ENCODE results near the gene CDC42BPA.

The CDC42BPA gene

DNA sequence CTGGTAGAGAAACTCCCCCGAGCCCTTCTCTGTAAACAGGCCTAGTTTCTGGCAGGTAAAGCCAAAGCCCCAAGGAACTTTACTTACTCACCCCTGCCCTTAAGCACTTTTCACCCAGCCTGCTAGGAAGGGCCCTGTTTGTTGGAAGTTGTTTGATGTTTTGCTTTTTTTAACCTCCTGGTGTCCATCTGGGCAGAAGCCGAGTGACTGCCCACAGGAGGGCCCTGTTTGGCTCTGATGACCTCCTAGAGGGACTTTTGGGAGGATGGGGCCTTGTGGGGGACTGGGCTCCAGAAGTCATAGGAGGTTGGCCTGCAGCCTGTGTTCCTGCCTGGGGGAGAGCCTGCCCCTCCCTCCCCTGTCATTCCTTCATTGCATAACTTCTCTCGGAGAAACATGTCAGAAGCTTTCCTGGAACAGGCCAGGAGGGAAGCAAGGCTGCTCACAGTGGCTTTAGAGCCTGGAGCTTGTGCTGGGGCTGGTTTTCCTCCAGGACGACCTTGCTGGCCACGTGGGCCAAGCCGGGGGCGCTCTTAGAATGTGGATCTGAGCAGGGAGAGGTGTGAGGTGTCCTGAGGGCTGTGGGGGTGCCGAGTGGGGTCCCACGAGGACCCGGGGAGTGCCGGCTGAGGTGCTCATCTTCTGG is 344.3 kb downstream of the CDC42BPA start:
- peak overlapping the region; percentile 41 for H3K27ac ChIP-seq (ENCODE audit: low read depth, low read length, severe bottlenecking)
- H3K4me1 ChIP-seq (ENCODE audit: control insufficient read depth, insufficient read depth, low read length, poor library complexity, severe bottlenecking), result peaks cover 13% of the 10 kb centered on the region
- H3K9me3 ChIP-seq (ENCODE audit: control insufficient read depth, low read length), result peaks cover 10% of the 10 kb centered on the region
- no peak overlapping the region for H3K4me3 ChIP-seq (ENCODE audit: extremely low read depth, insufficient read depth, low read length, poor library complexity, severe bottlenecking)
- peaks cover 4% of the 10 kb centered on the region for H3K36me3 ChIP-seq (ENCODE audit: control insufficient read depth, insufficient read depth, low read length)
- WGBS, 2 experiments (ENCODE audit: insufficient coverage in 2 of 2), result 89 to 92% methylated on average over 8 to 9 of the region's 11 CpGs

GRCh38 chr1:226973371-226973897 is 344.9 kb downstream of the CDC42BPA start:
- WGBS, 2 experiments (ENCODE audit: insufficient coverage in 2 of 2), result no CpG with 5 or more reads among the region's 5 CpGs
- Histone ChIP-seq H3K27ac (ENCODE audit: low read depth, low read length, severe bottlenecking) (peak overlapping the region; percentile 41), H3K36me3 (ENCODE audit: control insufficient read depth, insufficient read depth, low read length) (peaks cover 4% of the 10 kb centered on the region)

DNA sequence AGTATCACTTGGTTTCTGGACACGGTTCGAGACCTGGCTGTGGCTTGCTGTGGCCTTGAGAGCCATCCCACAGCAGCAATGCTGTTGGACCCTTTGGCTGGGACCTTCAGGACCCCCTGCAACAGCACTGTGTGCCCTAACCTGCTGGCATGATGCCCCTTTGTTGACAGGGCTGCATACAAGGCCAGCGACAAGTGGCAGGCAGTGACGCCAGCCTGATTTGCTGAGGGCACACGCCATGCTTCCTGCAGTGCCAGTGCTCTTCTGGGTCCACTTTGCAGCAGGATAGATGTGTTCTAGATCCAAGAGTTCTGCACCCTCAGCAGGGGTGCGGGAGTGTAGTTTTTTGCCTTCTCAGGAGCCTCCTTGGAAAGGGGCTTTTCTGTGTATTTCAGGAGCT is 345.4 kb downstream of the CDC42BPA start:
- no peak overlapping the region for H3K27ac ChIP-seq (ENCODE audit: low read depth, low read length, severe bottlenecking)
- 92 to 100% methylated on average over 5 to 6 of the region's 6 CpGs for WGBS, 2 experiments (ENCODE audit: insufficient coverage in 2 of 2)
- H3K4me1 ChIP-seq (ENCODE audit: control insufficient read depth, insufficient read depth, low read length, poor library complexity, severe bottlenecking), result peaks cover 13% of the 10 kb centered on the region
- peaks cover 10% of the 10 kb centered on the region for H3K9me3 ChIP-seq (ENCODE audit: control insufficient read depth, low read length)
- H3K4me3 ChIP-seq (ENCODE audit: extremely low read depth, insufficient read depth, low read length, poor library complexity, severe bottlenecking), result no peak overlapping the region
- peaks cover 4% of the 10 kb centered on the region for H3K36me3 ChIP-seq (ENCODE audit: control insufficient read depth, insufficient read depth, low read length)

More at GRCh38 chr1:226973371-226973897, 344.9 kb downstream of the CDC42BPA start:
- Histone ChIP-seq H3K4me3 (ENCODE audit: extremely low read depth, insufficient read depth, low read length, poor library complexity, severe bottlenecking) (no peak overlapping the region), H3K4me1 (ENCODE audit: control insufficient read depth, insufficient read depth, low read length, poor library complexity, severe bottlenecking) (peaks cover 13% of the 10 kb centered on the region), H3K9me3 (ENCODE audit: control insufficient read depth, low read length) (peaks cover 10% of the 10 kb centered on the region)

GRCh38 chr1:226971765-226972164 is 346.5 kb downstream of the CDC42BPA start:
- WGBS, 2 experiments (ENCODE audit: insufficient coverage in 2 of 2), result 100% methylated on average over 1 of the region's 1 CpG; no CpG with 5 or more reads in 1 of the 2 experiments
- no peak overlapping the region for H3K27ac ChIP-seq (ENCODE audit: low read depth, low read length, severe bottlenecking)
- no peak overlapping the region for H3K4me3 ChIP-seq (ENCODE audit: extremely low read depth, insufficient read depth, low read length, poor library complexity, severe bottlenecking)

DNA sequence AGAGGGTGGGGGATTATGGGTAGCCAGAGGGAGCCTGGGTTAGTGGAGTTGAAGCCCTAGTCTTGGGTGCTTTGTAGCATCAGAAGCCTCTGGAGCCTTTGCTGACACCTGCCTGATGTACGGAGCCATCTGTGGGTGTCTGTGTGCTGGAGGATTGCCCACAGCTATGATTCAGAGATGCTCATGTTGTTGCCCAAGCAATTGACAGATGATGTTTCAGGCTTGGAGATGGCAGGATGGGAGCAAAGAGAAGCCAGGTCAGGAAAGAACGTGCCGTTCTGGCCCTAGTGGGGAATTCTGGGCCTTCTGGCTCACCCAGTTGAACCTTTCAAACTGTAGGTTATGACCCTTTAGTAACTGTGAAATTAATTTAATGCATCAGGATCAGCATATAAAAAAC is 350.6 kb downstream of the CDC42BPA start:
- H3K27ac ChIP-seq (ENCODE audit: low read depth, low read length, severe bottlenecking), result no peak overlapping the region
- no peak overlapping the region for H3K4me3 ChIP-seq (ENCODE audit: extremely low read depth, insufficient read depth, low read length, poor library complexity, severe bottlenecking)
- H3K36me3 ChIP-seq (ENCODE audit: control insufficient read depth, insufficient read depth, low read length), result peaks cover 4% of the 10 kb centered on the region
- no peaks in the 10 kb centered on the region for H3K4me1 ChIP-seq (ENCODE audit: control insufficient read depth, insufficient read depth, low read length, poor library complexity, severe bottlenecking)
- 85 to 100% methylated on average over 3 of the region's 3 CpGs for WGBS, 2 experiments (ENCODE audit: insufficient coverage in 2 of 2)
- H3K9me3 ChIP-seq (ENCODE audit: control insufficient read depth, low read length), result peaks cover 10% of the 10 kb centered on the region

More at GRCh38 chr1:226971765-226972164, 346.5 kb downstream of the CDC42BPA start:
- peaks cover 4% of the 10 kb centered on the region for H3K36me3 ChIP-seq (ENCODE audit: control insufficient read depth, insufficient read depth, low read length)
- peaks cover 13% of the 10 kb centered on the region for H3K4me1 ChIP-seq (ENCODE audit: control insufficient read depth, insufficient read depth, low read length, poor library complexity, severe bottlenecking)
- peaks cover 10% of the 10 kb centered on the region for H3K9me3 ChIP-seq (ENCODE audit: control insufficient read depth, low read length)

GRCh38 chr1:226966683-226967082 is 351.6 kb downstream of the CDC42BPA start:
- H3K4me1 ChIP-seq (ENCODE audit: control insufficient read depth, insufficient read depth, low read length, poor library complexity, severe bottlenecking), result no peaks in the 10 kb centered on the region
- peaks cover 5% of the 10 kb centered on the region for H3K9me3 ChIP-seq (ENCODE audit: control insufficient read depth, low read length)
- 80 to 100% methylated on average over 1 to 3 of the region's 4 CpGs for WGBS, 2 experiments (ENCODE audit: insufficient coverage in 2 of 2)
- H3K27ac ChIP-seq (ENCODE audit: low read depth, low read length, severe bottlenecking), result no peak overlapping the region
- no peak overlapping the region for H3K4me3 ChIP-seq (ENCODE audit: extremely low read depth, insufficient read depth, low read length, poor library complexity, severe bottlenecking)
- no peaks in the 10 kb centered on the region for H3K36me3 ChIP-seq (ENCODE audit: control insufficient read depth, insufficient read depth, low read length)

GRCh38 chr1:226965581-226966440 is 352.5 kb downstream of the CDC42BPA start:
- WGBS, 2 experiments (ENCODE audit: insufficient coverage in 2 of 2), result 95 to 97% methylated on average over 21 to 22 of the region's 23 CpGs
- Histone ChIP-seq H3K4me1 (ENCODE audit: control insufficient read depth, insufficient read depth, low read length, poor library complexity, severe bottlenecking) (no peaks in the 10 kb centered on the region), H3K4me3 (ENCODE audit: extremely low read depth, insufficient read depth, low read length, poor library complexity, severe bottlenecking) (no peak overlapping the region), H3K27ac (ENCODE audit: low read depth, low read length, severe bottlenecking) (no peak overlapping the region), H3K36me3 (ENCODE audit: control insufficient read depth, insufficient read depth, low read length) (no peaks in the 10 kb centered on the region), H3K9me3 (ENCODE audit: control insufficient read depth, low read length) (no peaks in the 10 kb centered on the region)

DNA sequence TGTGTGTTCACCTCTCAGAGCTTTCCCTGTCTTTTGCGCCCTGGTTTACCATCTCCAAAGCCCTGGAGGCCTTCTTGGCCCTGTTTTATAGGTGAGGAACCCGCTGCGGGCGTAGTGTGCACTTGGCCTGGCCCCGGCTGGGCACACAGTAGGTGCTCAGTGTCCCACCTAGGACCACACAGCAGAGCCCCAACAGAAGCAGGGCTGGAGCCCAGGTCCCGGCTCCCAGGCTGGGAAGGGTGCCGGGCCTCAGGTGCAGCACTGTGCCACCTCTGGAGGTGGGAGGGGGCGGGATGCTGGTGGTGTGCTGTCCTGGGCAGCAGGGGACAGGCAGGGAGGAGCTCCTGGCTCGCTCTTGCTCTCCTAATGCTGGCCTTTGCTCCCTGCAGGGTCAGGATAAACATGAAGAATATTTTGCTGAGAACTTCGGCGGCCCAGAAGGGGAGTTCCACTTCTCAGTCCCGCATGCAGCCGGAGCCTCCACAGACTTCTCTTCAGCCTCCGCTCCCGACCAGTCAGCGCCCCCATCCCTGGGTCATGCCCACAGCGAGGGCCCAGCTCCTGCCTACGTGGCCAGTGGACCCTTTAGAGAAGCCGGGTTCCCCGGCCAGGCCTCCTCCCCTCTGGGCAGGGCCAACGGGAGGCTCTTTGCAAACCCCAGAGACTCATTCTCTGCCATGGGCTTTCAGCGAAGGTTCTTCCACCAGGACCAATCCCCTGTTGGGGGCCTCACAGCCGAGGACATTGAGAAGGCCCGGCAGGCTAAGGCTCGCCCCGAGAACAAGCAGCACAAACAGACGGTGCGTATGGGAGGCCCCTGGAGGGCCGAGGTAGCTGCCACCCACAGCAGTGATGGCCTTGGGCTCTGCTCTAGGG is 353.4 kb downstream of the CDC42BPA start:
- Histone ChIP-seq H3K27ac (ENCODE audit: low read depth, low read length, severe bottlenecking) (no peak overlapping the region), H3K4me1 (ENCODE audit: control insufficient read depth, insufficient read depth, low read length, poor library complexity, severe bottlenecking) (no peaks in the 10 kb centered on the region), H3K4me3 (ENCODE audit: extremely low read depth, insufficient read depth, low read length, poor library complexity, severe bottlenecking) (no peak overlapping the region), H3K9me3 (ENCODE audit: control insufficient read depth, low read length) (no peaks in the 10 kb centered on the region), H3K36me3 (ENCODE audit: control insufficient read depth, insufficient read depth, low read length) (no peaks in the 10 kb centered on the region)
- 91 to 93% methylated on average over 24 to 26 of the region's 29 CpGs for WGBS, 2 experiments (ENCODE audit: insufficient coverage in 2 of 2)

DNA sequence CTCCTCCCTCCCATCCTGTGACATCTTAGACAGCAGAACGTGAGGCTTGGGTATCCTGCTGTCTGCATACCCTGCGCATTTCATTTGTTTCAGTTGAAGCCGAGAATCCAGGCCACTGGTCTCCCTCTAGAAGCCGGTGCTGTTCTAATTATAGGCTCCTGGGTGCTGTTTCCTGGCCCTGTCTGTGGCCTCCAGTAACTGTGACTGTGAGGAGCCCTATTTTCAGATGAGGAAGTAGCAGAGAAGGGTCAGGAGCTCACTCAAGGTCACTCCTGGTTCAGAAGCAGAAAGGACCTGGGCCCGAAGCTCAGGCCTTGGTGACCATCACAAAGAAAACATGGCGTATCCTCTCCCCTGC is 354.2 kb downstream of the CDC42BPA start:
- no peaks in the 10 kb centered on the region for H3K4me1 ChIP-seq (ENCODE audit: control insufficient read depth, insufficient read depth, low read length, poor library complexity, severe bottlenecking)

More for the DNA sequence above, 354.2 kb downstream of the CDC42BPA start:
- Histone ChIP-seq H3K36me3 (ENCODE audit: control insufficient read depth, insufficient read depth, low read length) (no peaks in the 10 kb centered on the region), H3K9me3 (ENCODE audit: control insufficient read depth, low read length) (no peaks in the 10 kb centered on the region), H3K4me3 (ENCODE audit: extremely low read depth, insufficient read depth, low read length, poor library complexity, severe bottlenecking) (no peak overlapping the region), H3K27ac (ENCODE audit: low read depth, low read length, severe bottlenecking) (no peak overlapping the region)
- 85 to 93% methylated on average over 6 of the region's 6 CpGs for WGBS, 2 experiments (ENCODE audit: insufficient coverage in 2 of 2)

All from mesodermal cell (in vitro differentiated cells).